IPS DF 6.9 (cell line): Measurements from ENCODE around the gene FAM181A.

Source experiments
- DNase-seq: peaks from one replicate; pipeline ENCODE4 v3.0.0-alpha.2; 2013; ENCODE audit warnings: low read depth, low spot score
- H3K27ac ChIP-seq: one replicate; pipeline ENCODE4 v1.5.1; 2013; ENCODE audit warnings: low read length, control low read depth
- H3K27me3 ChIP-seq: 2 replicates; pipeline ENCODE4 v1.6.1; 2013; ENCODE audit warnings: mild to moderate bottlenecking, low read length; ENCODE audit not compliant: control insufficient read depth, insufficient read depth
- H3K36me3 ChIP-seq: 2 replicates; pipeline ENCODE4 v1.6.1; 2013; ENCODE audit warnings: low read length; ENCODE audit not compliant: control insufficient read depth, insufficient read depth
- H3K4me1 ChIP-seq: 2 replicates; pipeline ENCODE4 v1.6.1; 2013; ENCODE audit warnings: low read length; ENCODE audit not compliant: control insufficient read depth, insufficient read depth
- H3K4me3 ChIP-seq: 2 replicates; pipeline ENCODE4 v1.5.1; 2013; ENCODE audit warnings: mild to moderate bottlenecking, low read length
- H3K9me3 ChIP-seq: 2 replicates; pipeline ENCODE4 v1.6.1; 2013; ENCODE audit warnings: low read length, inconsistent platforms; ENCODE audit not compliant: control insufficient read depth, insufficient read depth
- whole genome bisulfite sequencing: extraction: QIAGEN DNeasy Blood & Tissue Kit; methylation state at CpG from one replicate; pipeline ENCODE4 v1.1.7; 2013; ENCODE audit warnings: mixed read lengths, missing lambda C conversion rate; ENCODE audit not compliant: insufficient read length, insufficient coverage; 5-methylcytosine and 5-hydroxymethylcytosine counted together

The FAM181A gene

DNA sequence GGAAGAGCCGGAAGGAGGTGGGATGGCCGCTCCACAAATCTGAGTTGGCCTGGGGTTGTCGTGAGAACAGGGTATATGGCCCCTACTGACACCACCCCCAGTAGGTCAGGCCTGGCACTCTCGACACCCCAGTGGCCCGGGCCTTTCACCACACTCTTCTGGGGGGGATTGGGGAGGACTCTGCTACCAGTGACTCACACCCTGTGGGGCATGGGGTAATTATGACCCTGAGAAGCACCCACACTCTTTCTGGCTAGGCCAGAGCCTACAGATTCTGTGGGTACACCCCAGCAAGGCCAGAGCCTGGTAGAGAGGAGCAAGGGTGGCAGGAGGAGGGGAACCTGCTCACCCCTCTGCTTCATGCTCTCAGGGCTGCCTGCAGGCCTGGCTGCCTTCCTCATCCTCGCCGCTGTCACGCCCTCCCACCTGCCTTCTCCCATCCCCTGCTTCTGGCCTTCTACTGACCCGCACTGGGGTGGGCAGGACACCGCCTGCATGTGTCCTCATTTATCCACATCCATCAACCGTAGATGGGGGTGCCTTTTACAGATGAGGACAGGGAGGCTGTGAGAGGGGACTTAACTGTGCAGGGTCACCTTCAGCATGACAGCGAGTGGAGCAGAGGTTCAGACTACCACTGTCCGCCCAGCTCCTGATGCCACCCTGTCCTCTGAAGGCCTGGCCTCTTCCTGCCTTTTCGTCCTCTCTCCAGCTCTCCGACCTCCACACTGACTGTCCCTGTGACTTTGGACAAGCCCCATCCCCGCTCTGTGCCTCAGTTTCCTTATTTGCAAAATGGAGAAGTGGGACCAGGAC is 30.8 kb downstream of the FAM181A start:
- Histone ChIP-seq H3K4me1 (peaks cover 4% of the 10 kb centered on the region), H3K27me3 (no peaks in the 10 kb centered on the region), H3K36me3 (no peaks in the 10 kb centered on the region), H3K4me3 (no peak overlapping the region), H3K27ac (no peak overlapping the region), H3K9me3 (no peaks in the 10 kb centered on the region)
- no CpG with 5 or more reads among the region's 16 CpGs for WGBS
- no peak for DNase-seq

DNA sequence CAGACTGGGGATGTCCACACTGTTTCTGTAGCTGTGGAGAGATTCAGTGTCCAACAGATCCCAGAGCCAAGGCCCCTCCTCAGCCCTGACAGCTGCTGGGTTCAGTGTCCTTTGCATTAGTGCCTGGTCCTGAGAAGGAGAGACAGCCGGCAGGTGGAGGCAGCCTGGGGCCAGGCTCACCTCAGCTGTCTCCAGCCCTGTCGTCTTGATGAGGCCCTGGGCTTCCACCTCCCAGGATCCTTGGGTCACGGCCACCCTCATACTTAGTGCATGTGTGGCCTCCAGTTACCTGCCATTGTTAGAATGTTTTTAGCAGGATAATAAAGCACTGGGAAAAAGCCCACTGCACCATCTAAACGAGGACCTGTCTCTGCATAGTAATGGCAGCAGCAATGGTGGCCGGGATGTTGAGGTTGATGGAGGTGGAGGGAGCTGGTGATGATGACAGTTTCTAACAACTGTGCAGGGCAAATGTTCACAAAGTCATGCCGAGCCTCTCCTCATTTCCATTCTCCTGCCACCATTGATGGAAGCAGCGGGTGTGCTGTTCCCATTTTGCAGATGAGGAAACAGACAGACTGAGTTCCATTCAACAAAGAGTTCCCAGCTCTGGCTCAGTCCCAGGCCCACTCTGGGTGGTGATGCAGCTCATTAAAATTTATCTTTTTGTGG is 31.6 kb downstream of the FAM181A start:
- no peak for DNase-seq
- H3K4me3 ChIP-seq: no peak overlapping the region
- H3K27me3 ChIP-seq: no peaks in the 10 kb centered on the region
- peaks cover 4% of the 10 kb centered on the region for H3K4me1 ChIP-seq
- WGBS: no CpG with 5 or more reads among the region's 7 CpGs
- H3K9me3 ChIP-seq: no peaks in the 10 kb centered on the region
- H3K36me3 ChIP-seq: no peaks in the 10 kb centered on the region
- H3K27ac ChIP-seq: no peak overlapping the region

DNA sequence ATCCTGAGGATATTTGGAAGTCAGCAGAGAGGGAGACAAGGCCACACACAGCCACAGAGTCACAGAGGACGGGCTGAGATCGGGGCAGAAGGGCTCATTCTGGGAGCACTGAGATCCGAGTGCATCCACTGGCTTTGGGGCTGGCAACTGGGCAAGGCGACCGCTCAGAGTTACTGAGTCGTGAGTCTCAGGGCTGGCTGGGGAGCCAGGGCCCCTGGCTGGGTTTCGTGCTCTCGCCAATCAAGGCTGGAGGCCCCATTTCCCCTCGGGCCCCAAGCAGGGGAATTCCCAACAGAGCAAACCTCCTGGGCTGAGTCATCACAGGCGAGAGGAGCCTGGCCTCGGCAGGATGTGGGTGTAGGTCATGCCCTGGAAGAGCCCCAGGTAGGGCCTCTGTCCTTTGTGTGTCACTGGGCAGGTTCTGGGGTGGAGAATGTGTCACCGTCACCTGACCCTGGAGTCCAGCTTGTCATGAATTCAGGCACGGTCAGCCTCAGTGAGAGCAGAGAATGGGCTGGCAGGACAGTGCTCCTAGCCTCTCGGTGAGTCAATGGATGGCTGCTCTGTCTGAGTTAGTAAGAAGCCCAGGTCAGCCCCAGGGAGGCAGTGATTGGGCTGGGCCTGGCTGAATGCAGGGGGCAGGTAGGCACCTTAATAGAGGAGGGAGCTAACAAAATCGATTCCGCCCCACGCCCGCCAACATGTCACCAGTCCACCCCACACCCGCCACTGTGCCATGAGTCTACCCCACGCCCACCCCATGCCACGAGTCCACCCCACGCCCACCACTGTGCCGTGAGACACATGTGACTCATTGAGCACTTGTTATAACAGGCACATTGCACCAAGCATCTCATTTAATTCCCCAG is 32.3 kb downstream of the FAM181A start:
- H3K4me1 ChIP-seq: peaks cover 4% of the 10 kb centered on the region
- H3K9me3 ChIP-seq: no peaks in the 10 kb centered on the region
- WGBS: no CpG with 5 or more reads among the region's 23 CpGs
- H3K27me3 ChIP-seq: no peaks in the 10 kb centered on the region
- no peak overlapping the region for H3K27ac ChIP-seq
- no peaks in the 10 kb centered on the region for H3K36me3 ChIP-seq
- H3K4me3 ChIP-seq: no peak overlapping the region
- no peak for DNase-seq

DNA sequence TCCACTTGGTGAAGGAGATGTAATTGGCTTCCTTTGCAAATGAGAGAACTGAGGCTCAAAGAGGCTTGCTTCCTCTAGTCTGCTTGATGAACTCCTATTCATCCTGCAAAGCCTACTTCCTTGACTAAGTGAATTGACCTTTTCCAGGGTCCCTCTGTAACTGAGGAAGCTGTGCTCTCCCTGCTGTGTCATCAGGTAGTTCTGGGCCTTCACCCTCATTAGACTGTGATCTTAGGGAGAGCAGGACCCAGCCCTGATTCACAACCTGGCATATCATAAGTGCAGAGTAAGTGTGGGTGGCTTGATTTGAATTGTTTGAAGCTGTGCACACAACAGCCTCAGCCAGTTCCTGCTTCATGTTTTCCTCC is 32.9 kb downstream of the FAM181A start:
- no peaks in the 10 kb centered on the region for H3K36me3 ChIP-seq
- H3K4me1 ChIP-seq: peaks cover 4% of the 10 kb centered on the region
- H3K27ac ChIP-seq: no peak overlapping the region
- H3K4me3 ChIP-seq: no peak overlapping the region
- no peaks in the 10 kb centered on the region for H3K9me3 ChIP-seq
- H3K27me3 ChIP-seq: no peaks in the 10 kb centered on the region
- no peak for DNase-seq

DNA sequence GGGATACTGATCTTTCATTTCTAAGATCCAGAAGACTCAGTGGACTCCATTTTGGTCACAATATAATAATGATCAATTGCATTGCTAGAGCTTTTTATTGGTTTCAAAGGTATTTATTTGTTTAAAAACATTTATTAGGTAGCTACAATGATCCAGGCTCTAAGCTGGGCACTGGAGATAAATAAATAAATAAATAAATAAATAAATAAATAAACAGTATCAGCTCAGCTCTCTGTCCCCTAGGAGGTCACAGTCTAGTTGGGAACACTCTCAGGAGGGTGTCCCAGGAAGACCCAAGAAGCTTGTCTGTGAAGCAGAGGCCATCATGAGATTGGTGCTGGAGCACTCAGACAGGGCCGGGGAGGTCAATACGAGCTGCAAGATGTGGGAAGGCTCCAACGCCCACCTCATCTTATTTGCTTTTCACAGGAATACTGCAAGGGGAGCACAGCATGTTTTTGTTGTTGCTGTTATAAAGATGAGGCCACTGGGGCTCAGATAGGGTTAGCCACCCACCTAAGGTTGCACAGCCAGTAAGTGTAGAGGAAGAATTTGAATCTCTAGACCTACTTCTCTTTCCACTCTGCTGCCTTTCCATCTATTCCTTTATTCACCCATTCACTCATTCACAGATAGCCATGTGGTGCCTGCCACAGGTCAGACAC is 33.8 kb downstream of the FAM181A start:
- Histone ChIP-seq H3K36me3 (no peaks in the 10 kb centered on the region), H3K4me1 (peaks cover 3% of the 10 kb centered on the region), H3K9me3 (no peaks in the 10 kb centered on the region), H3K27me3 (no peaks in the 10 kb centered on the region), H3K4me3 (no peak overlapping the region), H3K27ac (no peak overlapping the region)
- DNase-seq: no peak
- WGBS: no CpG with 5 or more reads among the region's 3 CpGs

DNA sequence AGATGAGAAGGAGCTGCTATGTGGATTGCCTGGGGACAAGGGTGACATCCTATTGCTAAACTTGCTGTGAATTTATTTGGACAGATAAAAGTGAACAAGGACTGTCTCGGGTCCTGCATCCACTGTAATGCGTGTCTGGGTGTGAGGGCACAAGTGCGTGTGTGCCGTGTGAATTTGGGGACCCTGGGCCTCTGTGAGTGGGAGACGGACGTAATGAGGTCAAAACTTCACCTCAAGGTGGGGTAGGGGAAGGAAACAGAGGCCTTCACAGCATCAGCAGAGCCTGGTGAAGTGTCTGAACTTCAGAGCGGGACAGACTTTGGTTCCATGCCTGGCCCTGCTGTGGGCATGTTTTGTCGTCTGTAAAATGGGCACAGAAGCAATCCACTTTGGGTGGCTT is 34.5 kb downstream of the FAM181A start:
- no CpG with 5 or more reads among the region's 8 CpGs for WGBS
- H3K36me3 ChIP-seq: no peaks in the 10 kb centered on the region
- DNase-seq: no peak
- peaks cover 3% of the 10 kb centered on the region for H3K4me1 ChIP-seq
- no peaks in the 10 kb centered on the region for H3K9me3 ChIP-seq
- H3K4me3 ChIP-seq: no peak overlapping the region; the same call in 1 of the 2 replicates
- H3K27ac ChIP-seq: no peak overlapping the region
- H3K27me3 ChIP-seq: no peaks in the 10 kb centered on the region

DNA sequence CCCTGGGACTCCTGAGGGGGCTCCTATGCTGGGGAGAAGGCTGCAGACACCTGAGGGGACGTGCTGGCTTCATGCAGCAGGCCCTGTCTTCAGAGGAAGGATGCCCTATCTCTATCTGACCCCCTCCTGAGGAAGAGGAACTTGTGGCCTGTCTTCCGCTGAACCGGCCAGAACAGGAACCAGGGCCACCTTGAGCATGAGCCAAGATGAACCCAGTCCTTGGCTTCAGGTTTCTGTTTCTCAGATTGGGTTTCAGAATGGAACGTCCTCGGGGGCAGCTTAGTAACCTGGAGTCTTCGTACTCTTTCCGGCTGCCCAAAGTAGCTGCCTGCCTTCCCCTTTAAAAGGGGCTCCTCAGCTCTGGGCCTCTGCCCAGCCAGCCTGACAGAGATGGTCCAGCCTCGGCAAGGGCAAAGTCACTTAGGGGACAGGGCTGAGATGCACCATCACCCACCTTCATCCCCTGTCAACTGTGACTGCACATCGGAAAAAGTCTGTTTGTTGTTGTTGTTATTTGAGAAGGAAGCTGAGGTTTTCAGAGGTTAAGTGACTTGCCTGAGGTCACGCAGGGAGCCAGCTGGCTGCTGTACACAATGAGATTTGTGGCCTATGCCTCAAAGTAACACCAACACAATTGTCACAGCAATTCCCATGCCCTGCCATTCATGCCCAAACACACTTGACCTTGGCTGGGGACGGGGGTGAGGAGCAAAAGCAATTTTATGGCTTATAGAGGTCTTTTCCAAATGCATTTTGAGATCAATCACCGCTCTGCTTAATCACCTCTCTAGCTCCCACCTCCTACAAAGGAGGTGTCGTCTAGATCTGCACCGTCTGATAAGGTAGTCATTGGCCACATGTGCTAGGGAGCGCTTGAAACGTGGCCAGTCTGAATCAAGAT is 35.8 kb downstream of the FAM181A start:
- no peak for DNase-seq
- no peak overlapping the region for H3K27ac ChIP-seq
- no peak overlapping the region; the same call in 1 of the 2 replicates for H3K4me3 ChIP-seq
- H3K27me3 ChIP-seq: no peaks in the 10 kb centered on the region
- H3K9me3 ChIP-seq: no peaks in the 10 kb centered on the region
- H3K4me1 ChIP-seq: peaks cover 3% of the 10 kb centered on the region
- no CpG with 5 or more reads among the region's 16 CpGs for WGBS
- H3K36me3 ChIP-seq: no peaks in the 10 kb centered on the region

DNA sequence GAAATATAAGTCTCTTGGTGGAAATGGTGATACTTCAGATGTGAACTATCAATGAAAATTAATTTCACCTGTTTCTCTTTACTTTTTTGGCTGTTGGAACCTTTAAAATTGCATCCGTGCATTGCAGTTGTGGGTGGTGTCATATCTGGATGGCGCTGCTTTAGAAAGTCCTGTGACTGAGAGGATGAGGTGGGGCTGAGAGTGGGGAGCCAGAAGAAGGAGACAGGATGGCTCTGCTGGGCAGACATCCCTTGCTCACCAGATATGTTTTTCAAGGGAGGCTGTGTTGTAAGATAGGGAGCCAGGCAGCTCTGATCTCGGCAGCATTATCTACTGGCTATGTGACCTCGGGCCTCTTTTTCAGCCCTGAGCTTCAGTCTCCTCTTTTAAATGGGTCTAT is 36.5 kb downstream of the FAM181A start:
- H3K36me3 ChIP-seq: no peaks in the 10 kb centered on the region
- no peaks in the 10 kb centered on the region for H3K27me3 ChIP-seq
- no peak for DNase-seq
- H3K4me3 ChIP-seq: no peak overlapping the region
- WGBS: no CpG with 5 or more reads among the region's 4 CpGs
- peaks cover 3% of the 10 kb centered on the region for H3K4me1 ChIP-seq
- H3K9me3 ChIP-seq: no peaks in the 10 kb centered on the region
- H3K27ac ChIP-seq: no peak overlapping the region

DNA sequence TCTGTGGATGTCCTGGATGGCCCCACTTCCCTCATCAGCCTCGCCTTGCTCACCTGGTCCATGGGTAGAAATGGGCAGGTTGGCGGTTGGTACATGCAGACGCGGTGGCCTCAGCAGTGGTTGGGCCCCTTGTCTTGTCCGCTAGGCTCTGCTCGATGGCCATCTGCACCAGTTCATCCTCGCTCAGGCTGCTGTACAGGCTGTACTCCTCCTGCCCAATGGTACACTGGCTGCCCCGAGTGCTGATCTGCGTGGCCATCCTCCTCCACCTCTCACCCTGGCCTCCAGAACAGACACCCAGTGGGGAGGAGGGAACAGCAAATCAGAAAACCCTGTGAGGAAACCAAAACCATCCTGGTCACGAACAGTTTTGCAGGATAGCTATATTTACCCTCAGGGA is 37.1 kb downstream of the FAM181A start:
- Histone ChIP-seq H3K4me1 (peaks cover 3% of the 10 kb centered on the region), H3K36me3 (no peaks in the 10 kb centered on the region), H3K27ac (no peak overlapping the region), H3K4me3 (no peak overlapping the region; the same call in 1 of the 2 replicates), H3K9me3 (no peaks in the 10 kb centered on the region), H3K27me3 (no peaks in the 10 kb centered on the region)
- no peak for DNase-seq
- no CpG with 5 or more reads among the region's 10 CpGs for WGBS
